ENCODE data around the gene HDAC7.

Gene HDAC7

DNA sequence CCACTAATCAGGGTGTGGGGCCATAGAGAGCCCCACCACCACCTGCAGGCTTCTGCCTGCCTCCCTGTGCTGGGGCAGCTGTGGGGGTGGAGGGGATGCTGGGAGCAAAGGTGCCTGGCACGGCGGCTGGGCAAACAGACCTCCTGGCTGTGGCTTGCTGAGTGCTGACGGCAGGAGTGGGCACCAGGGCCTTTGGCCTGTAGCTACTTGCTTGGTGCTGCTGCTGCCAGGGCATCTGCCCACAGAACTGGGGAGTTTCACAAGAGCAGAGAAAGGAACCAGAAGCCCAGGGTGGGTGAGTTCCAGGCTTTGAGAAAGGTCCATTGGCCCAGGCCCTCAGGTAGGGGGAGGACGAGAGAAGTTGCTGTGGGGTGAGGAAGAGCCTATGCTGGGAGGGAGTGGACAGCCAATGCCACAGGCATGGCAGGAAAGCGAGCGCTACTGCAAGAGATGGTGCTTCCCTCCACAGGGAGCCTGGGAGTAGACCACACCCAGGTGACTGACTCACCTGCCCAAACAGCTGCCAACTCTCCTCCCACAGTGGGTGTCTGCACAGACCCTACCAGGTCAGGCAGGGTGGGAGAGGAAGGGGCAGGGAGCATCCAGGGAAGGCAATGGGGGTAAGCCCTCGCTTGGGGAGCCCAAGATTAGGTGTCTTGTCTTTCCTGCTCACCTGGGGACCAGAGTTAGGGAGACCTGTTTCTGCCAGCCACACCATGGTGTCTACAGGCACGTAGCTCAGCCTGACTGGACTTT lies 39.0 kb upstream of the HDAC7 start:
- TF ChIP-seq POLR2A (IDR thresholded peaks at IDR 0.05; ENCODE audit: low read depth, low read length) (no peak), POLR2AphosphoS5 (IDR thresholded peaks at IDR 0.05; ENCODE audit: low read depth, low read length) (no peak), TAF1 (IDR thresholded peaks at IDR 0.05; ENCODE audit: borderline replicate concordance, low read depth, low read length) (no peak)
- FAIRE-seq (no peak), DNase-seq (ENCODE audit: insufficient read length) (no peak)

DNA sequence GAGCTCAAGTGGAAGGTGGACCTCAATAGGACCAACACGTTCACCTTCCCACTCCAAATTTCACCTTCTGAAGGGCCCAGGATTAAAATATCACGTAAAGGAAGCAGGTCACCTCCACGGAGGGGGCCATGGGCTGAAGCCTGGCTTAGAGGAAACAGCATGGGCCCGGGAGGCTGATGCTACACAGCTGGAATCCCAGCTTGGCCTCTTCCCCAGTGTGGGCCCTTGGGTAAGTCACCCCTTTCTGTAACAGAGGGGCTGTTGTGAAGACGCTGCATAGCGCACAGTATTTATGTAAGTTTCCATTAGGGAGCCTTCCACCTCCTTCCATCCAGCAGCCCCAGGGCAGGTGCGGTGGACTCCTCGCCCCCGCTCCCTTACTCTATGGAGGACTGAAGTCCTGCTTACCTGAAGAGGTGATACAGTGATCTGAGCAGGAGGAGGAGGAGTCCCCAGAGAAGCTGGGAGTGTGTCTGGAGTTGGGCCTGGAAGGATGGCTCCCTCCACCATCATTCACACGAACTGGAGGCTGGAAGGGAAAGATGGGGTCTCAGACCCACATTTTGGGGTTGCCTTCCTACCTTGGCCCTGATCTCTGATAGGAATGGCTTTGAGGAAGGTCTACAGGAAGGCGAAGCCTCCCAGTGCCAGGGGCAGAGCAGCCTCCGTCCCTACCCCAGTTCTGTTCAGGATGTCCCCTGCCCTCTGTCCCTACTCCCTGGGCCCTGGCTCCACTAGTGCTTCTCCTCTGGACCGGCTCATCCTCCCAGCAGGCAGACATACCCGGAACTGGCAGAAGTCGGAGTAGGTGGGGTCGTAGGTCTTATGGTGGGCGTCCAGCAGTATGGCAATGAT lies 37.2 kb upstream of the HDAC7 start:
- TF ChIP-seq POLR2AphosphoS5 (IDR thresholded peaks at IDR 0.05; ENCODE audit: low read depth, low read length) (no peak), TAF1 (IDR thresholded peaks at IDR 0.05; ENCODE audit: borderline replicate concordance, low read depth, low read length) (no peak), POLR2A (IDR thresholded peaks at IDR 0.05; ENCODE audit: low read depth, low read length) (no peak)
- FAIRE-seq = no peak
- DNase-seq (ENCODE audit: insufficient read length) = no peak

DNA sequence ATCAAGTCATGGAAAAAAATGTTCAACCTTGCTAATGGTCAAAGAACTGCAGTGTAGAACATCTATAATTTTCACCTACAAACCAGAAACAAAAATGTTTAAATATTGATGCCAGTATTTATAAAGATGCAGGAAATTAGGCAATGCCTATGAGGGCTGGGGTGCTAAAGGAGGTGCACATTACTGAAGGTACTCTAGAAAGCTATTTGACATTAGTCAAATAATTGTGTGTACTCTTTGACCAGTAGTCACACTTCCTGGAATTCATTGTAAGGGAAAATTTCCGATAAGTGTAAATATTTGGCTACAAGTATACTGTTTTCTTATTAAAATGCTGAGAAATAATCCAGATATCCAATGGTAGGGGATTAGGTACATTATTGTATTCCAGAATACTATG lies 36.4 kb upstream of the HDAC7 start:
- DNase-seq (ENCODE audit: insufficient read length) (no peak), FAIRE-seq (no peak)
- TF ChIP-seq POLR2A (IDR thresholded peaks at IDR 0.05; ENCODE audit: low read depth, low read length) = no peak
- no peak for TF ChIP-seq POLR2AphosphoS5 (IDR thresholded peaks at IDR 0.05; ENCODE audit: low read depth, low read length)
- no peak for TF ChIP-seq TAF1 (IDR thresholded peaks at IDR 0.05; ENCODE audit: borderline replicate concordance, low read depth, low read length)

DNA sequence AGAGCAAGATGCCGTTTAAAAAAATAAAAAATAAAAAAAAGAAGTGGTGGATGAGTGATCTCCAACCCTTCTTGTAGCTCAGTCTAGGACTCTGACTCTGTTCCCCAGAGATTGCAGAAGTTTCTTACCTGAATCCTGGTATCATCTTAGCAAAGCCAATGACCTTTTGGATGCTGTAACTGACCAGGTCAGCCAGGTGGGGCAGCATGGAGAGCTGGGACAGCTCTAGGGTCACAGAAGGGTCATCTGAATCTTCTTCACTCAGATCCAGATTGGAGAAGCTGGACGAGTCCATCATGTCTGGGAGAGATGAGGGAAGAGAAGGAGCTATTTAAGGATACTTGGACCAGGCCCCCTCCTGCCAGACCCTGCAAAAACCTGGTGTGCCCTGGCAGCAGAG lies 35.8 kb upstream of the HDAC7 start:
- FAIRE-seq (no peak), DNase-seq (ENCODE audit: insufficient read length) (no peak)
- TF ChIP-seq POLR2A (IDR thresholded peaks at IDR 0.05; ENCODE audit: low read depth, low read length) (no peak), TAF1 (IDR thresholded peaks at IDR 0.05; ENCODE audit: borderline replicate concordance, low read depth, low read length) (no peak), POLR2AphosphoS5 (IDR thresholded peaks at IDR 0.05; ENCODE audit: low read depth, low read length) (no peak)

DNA sequence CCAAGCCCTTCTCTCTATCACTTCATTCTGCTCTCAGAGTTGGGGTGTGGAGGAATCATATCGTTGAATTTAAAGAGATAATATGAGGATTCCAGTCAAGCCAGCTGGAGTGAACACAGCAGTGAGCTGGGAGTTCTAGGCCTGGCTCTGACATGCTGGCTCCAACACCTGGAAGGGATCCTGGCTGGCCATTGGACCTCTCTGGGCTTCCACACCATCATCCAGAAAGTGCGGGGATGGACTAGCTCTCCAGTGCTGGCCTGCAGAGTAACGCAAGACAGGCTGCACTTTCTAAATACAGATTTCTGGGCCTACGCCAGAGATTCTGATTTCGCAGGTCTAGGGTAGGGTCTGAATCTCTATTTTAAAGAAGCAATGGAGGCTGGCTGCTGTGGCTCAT lies 34.8 kb upstream of the HDAC7 start:
- TF ChIP-seq POLR2A (IDR thresholded peaks at IDR 0.05; ENCODE audit: low read depth, low read length) (no peak), POLR2AphosphoS5 (IDR thresholded peaks at IDR 0.05; ENCODE audit: low read depth, low read length) (no peak), TAF1 (IDR thresholded peaks at IDR 0.05; ENCODE audit: borderline replicate concordance, low read depth, low read length) (no peak)
- no peak for DNase-seq (ENCODE audit: insufficient read length)
- no peak for FAIRE-seq

DNA sequence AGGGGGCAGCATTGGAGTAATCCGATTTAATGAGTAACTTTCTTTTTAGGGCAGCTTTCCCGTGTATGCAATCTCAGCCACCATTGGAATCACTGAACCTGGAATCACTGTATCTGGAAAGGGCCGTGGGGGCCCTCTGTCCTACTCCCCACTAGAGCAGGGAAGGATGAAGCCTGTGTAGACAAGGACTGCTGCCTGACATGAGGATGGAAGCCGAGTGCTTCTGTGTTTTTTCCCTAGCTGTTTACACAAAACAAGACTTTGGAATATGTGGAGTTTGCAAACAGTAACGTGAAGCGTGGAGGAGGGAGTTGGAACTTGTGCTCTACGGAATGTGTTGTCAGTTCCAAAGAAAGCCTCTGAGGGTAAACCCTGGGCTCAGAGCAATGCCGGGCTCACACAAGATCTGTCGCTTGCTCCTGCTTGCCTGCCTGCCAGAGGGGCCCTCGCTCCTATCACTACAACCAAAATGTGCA lies 32.4 kb upstream of the HDAC7 start:
- FAIRE-seq = no peak
- no peak for TF ChIP-seq POLR2AphosphoS5 (IDR thresholded peaks at IDR 0.05; ENCODE audit: low read depth, low read length)
- TF ChIP-seq POLR2A (IDR thresholded peaks at IDR 0.05; ENCODE audit: low read depth, low read length) = no peak
- no peak for TF ChIP-seq TAF1 (IDR thresholded peaks at IDR 0.05; ENCODE audit: borderline replicate concordance, low read depth, low read length)
- DNase-seq (ENCODE audit: insufficient read length) = no peak

DNA sequence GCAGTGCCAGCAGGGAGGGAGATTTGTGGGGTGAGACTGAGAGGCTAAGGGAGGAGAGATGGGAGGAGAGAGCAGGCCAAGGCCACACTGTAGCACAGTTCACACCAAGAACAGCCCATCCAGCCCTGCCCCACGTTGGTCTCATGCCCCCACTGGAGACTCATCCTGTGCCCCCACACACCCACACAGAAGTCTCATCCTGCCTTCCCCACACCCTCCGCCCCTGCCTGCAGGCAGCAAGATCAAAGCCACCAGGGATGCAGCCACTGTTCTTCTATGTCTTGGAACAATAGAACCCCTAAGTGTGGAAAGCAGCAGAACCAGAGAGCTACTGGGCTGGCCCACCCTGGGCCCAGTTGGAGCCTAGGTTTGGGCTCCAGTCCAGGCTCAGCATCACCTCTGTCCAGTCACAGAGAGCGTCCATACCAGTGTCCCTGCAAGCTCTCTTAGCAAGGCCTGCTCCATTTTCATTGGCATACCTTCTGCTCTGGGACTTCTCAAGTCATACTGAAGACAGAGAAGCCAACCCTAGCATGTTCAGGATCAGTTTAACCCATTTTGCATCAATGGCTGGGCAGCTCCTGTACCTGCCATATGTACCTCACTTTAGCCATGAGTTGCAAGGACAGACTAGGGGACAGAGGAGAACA lies 31.7 kb upstream of the HDAC7 start:
- FAIRE-seq (no peak), DNase-seq (ENCODE audit: insufficient read length) (no peak)
- no peak for TF ChIP-seq POLR2AphosphoS5 (IDR thresholded peaks at IDR 0.05; ENCODE audit: low read depth, low read length)
- TF ChIP-seq POLR2A (IDR thresholded peaks at IDR 0.05; ENCODE audit: low read depth, low read length) = no peak
- no peak for TF ChIP-seq TAF1 (IDR thresholded peaks at IDR 0.05; ENCODE audit: borderline replicate concordance, low read depth, low read length)

DNA sequence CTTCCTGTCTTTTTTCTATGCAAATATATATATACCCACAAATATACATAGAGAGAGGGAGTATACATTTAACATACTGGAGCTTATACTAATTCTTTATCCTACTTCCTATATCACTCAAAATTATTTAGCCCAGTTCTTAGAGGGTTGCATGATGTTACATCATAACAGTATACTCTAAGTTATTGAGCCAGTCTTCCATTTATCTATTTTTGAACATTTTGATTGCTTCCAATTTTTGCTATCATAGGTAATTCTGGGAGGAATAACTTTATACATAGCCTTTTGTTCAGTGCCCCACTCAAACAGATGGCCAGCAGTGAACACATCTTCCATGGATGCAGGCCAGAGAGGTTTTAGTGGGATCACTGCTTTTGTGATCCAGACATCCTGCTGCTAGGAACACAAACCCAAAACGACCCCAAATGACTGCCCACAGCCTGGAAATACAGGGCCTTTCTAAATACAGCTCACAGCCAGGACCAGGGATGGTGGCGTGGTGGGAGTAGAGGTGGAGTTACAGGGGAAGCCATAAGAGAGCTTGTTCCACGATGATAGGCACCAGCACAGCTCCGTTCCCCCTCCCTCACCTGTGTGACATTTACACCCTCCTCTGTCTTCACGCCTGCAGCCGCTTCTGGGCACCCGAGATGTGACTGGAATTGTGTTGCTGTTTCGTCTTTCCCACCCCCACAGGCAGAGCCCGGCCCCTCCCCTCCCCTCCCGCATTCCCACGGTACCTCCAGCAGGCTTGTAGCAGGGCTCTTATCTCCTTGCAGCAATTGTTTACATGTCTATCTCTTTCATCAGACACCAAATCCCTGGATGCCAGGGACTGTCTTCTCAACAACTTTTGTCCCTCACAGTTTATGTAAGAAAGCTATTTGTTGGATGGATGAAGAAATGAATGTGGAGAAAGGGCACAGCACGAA lies 30.7 kb upstream of the HDAC7 start:
- FAIRE-seq = no peak

DNA sequence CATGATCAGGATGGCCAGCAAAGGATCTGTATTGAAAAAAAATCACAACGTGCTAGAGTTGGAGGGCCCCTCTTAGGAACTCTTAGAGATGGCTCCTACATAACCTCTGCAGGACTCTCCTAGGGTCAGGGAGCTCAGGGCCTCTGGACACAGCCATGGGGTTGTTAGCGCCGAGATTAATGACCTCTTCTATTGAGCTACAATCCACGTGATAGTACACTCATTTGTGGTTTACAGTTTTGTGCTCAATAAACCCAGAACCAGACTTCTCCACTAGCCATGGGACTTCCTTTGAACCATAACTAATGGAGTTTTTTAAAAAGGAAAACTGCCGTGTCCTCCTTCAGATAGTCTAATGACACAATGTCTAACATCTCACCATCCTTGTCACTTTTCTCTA lies 29.6 kb upstream of the HDAC7 start:
- FAIRE-seq = no peak
- DNase-seq (ENCODE audit: insufficient read length) = no peak
- no peak for TF ChIP-seq POLR2AphosphoS5 (IDR thresholded peaks at IDR 0.05; ENCODE audit: low read depth, low read length)
- no peak for TF ChIP-seq POLR2A (IDR thresholded peaks at IDR 0.05; ENCODE audit: low read depth, low read length)
- no peak for TF ChIP-seq TAF1 (IDR thresholded peaks at IDR 0.05; ENCODE audit: borderline replicate concordance, low read depth, low read length)

More for the DNA sequence above, 30.7 kb upstream of the HDAC7 start:
- DNase-seq (ENCODE audit: insufficient read length) = no peak
- TF ChIP-seq TAF1 (IDR thresholded peaks at IDR 0.05; ENCODE audit: borderline replicate concordance, low read depth, low read length) (no peak), POLR2A (IDR thresholded peaks at IDR 0.05; ENCODE audit: low read depth, low read length) (no peak), POLR2AphosphoS5 (IDR thresholded peaks at IDR 0.05; ENCODE audit: low read depth, low read length) (no peak)

DNA sequence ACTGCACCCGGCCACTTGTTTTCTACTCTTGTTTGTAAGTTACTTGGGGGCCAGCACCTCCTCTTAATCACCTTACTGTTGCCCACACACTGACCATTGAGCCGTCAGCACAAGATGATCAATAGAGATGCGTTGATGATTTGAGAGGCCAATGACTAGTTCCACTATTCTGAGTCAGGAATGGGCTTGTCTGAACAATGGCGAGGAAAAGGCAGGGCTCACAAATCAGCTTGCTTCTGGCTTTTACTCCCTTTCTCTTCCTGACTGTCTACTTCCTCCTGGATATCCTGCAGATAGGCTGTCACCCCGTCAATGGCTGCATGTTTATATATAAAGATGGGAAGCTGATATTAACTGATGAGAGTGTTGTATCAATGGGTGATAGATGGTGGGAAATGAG lies 29.1 kb upstream of the HDAC7 start:
- DNase-seq (ENCODE audit: insufficient read length) (no peak), FAIRE-seq (no peak)
- TF ChIP-seq POLR2A (IDR thresholded peaks at IDR 0.05; ENCODE audit: low read depth, low read length) (no peak), TAF1 (IDR thresholded peaks at IDR 0.05; ENCODE audit: borderline replicate concordance, low read depth, low read length) (no peak), POLR2AphosphoS5 (IDR thresholded peaks at IDR 0.05; ENCODE audit: low read depth, low read length) (no peak)

Measured in GM12892 (cell line).